GM12878 (cell line): ENCODE results near the gene ACTG1.

Source experiments
- CTCF ChIP-seq, 3 experiments: IDR thresholded peaks in 2 of 3; conservative IDR thresholded peaks in 1 of 3; 2 replicates each; pipeline ENCODE4 v1.5.1; 2011; ENCODE audit warnings: low read depth in 3 of 3, low read length in 3 of 3, mild to moderate bottlenecking in 3 of 3, control low read depth in 2 of 3, moderate library complexity in 2 of 3, inconsistent platforms in 1 of 3, mixed read lengths in 1 of 3; ENCODE audit not compliant: control insufficient read depth in 2 of 3, insufficient read depth in 1 of 3; ENCODE audit errors: extremely low read depth in 1 of 3
- MXI1 ChIP-seq: fragments of 150-350 bp; IDR thresholded peaks from 2 replicates; pipeline ENCODE4 v1.6.1; 2011; ENCODE audit warnings: low read depth, mild to moderate bottlenecking, inconsistent platforms, low read length, improper control_type of control experiment
- MYC ChIP-seq: IDR thresholded peaks from 2 replicates; pipeline ENCODE4 v1.6.1; 2011; ENCODE audit warnings: mild to moderate bottlenecking, low read length, moderate library complexity, inconsistent platforms; ENCODE audit not compliant: insufficient read depth, insufficient replicate concordance, insufficient read length, severe bottlenecking
- POLR2AphosphoS5 ChIP-seq: IDR thresholded peaks from 2 replicates; pipeline ENCODE4 v1.6.1; 2011; ENCODE audit warnings: mild to moderate bottlenecking, low read length, inconsistent platforms
- SMARCA5 ChIP-seq: fragments of 450-650 bp; IDR thresholded peaks from 2 replicates; pipeline ENCODE4 v1.6.1; 2017; ENCODE audit warnings: mild to moderate bottlenecking
- SUPT20H ChIP-seq: IDR thresholded peaks from 2 replicates; pipeline ENCODE4 v1.6.1; 2011; ENCODE audit warnings: low read depth, mild to moderate bottlenecking, low read length, moderate library complexity, borderline replicate concordance; ENCODE audit not compliant: control insufficient read depth
- YY1 ChIP-seq: IDR thresholded peaks from 2 replicates; pipeline ENCODE4 v1.6.1; 2011; ENCODE audit warnings: low read depth, mild to moderate bottlenecking, low read length
- ZBTB4 ChIP-seq: fragments of 450-650 bp; formaldehyde crosslinking; IDR thresholded peaks from 2 replicates; pipeline ENCODE4 v1.4.0; 2022; ENCODE audit warnings: mild to moderate bottlenecking, moderate library complexity
- ZNF24 ChIP-seq: fragments of 450-650 bp; IDR thresholded peaks from 2 replicates; pipeline ENCODE4 v1.6.1; 2017; ENCODE audit warnings: antibody characterized with exemption, mild to moderate bottlenecking

- TF ChIP-seq CTCF (IDR thresholded peaks at IDR 0.05 in 2 of 3, conservative IDR thresholded peaks at IDR 0.05 in 1 of 3; ENCODE audit: control insufficient read depth in 2 of 3, extremely low read depth in 1 of 3, insufficient read depth in 1 of 3, low read depth in 3 of 3, low read length in 3 of 3) (no peak), POLR2AphosphoS5 (no peak), MXI1 (no peak), ZBTB4 (CRISPR knock-in tag) (no peak), MYC (no peak), ZNF24 (no peak), SUPT20H (no peak), YY1 (no peak), SMARCA5 (no peak)
Measured at GRCh38 chr17:81468770-81469121, 43.9 kb downstream of the ACTG1 start.
